ENCODE results near the gene RRP1B.
"Not testable (repeated sequence)": the region's sequence is repeated elsewhere in the genome, so short reads cannot be mapped to it uniquely, and the experiment has no call there.

Gene RRP1B

DNA sequence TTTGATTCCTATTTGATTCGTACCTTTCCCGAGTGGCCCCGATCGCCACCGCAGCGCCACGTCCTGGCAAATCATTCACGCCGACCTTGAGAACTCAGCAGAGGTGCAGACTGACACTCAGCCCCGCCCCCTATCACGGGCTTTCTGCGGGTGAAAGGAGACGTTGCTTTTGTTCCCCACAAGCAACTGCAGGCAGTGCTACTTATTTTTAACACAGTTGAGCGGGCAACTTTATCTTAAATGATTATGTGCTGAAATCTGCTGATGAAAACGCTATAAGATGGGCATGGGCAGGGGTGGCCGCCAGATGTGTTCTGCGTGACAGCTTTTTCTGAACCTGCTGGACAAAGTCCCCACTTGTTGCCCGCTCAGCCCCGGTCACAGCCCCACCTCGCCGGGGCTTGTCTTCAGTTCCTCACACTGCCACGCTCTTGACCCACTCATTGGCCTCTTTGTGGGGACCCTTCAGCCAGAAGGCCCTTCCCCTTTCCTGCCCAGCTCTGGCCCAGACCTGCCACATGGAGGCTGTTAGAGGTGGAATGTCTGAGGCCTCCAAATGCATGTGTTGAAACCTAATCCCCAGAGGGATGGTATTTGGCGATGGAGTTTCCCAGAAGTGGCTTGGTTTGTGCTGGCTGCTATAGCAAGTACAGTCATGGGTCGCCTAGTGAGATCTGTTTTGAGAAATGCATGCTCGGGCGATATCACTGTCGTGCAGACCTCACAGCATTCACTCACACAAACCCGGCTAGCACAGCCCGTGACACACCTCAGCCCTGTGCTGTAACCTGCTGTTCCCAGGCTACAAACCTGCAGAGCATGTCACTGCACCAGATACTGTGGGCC is 43.9 kb downstream of the RRP1B start:
- Histone ChIP-seq H3K27me3 (no peaks in the 10 kb centered on the region), H3K9me3 (no peaks in the 10 kb centered on the region), H3K27ac (peak overlapping the region; percentile 62 to 75), H3K36me3 (no peaks in the 10 kb centered on the region), H3K4me1 (peaks cover 0 to 43% (median 30%) of the 10 kb centered on the region in 4 donors), H3K4me3 (peak overlapping the region in 1 of 2 donors; percentile 5)
- TF ChIP-seq, protein P1, sequence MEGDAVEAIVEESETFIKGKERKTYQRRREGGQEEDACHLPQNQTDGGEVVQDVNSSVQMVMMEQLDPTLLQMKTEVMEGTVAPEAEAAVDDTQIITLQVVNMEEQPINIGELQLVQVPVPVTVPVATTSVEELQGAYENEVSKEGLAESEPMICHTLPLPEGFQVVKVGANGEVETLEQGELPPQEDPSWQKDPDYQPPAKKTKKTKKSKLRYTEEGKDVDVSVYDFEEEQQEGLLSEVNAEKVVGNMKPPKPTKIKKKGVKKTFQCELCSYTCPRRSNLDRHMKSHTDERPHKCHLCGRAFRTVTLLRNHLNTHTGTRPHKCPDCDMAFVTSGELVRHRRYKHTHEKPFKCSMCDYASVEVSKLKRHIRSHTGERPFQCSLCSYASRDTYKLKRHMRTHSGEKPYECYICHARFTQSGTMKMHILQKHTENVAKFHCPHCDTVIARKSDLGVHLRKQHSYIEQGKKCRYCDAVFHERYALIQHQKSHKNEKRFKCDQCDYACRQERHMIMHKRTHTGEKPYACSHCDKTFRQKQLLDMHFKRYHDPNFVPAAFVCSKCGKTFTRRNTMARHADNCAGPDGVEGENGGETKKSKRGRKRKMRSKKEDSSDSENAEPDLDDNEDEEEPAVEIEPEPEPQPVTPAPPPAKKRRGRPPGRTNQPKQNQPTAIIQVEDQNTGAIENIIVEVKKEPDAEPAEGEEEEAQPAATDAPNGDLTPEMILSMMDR (IDR thresholded peaks at IDR 0.05): no peak
- intact Hi-C loops (cut with DNase I; ENCODE audit: low total_unique reads): no loop called here
- DNase-seq: no peak

GRCh38 chr21:43707462-43707861 is 48.1 kb downstream of the RRP1B start:
- Histone ChIP-seq H3K9me3 (no peaks in the 10 kb centered on the region), H3K4me1 (peaks cover 0 to 25% (median 21%) of the 10 kb centered on the region in 4 donors), H3K4me3 (no peak overlapping the region), H3K27me3 (no peaks in the 10 kb centered on the region), H3K27ac (no peak overlapping the region), H3K36me3 (no peaks in the 10 kb centered on the region)
- no peak for DNase-seq
- intact Hi-C loops (cut with DNase I; ENCODE audit: low total_unique reads): no loop called here
- TF ChIP-seq, protein P1 (IDR thresholded peaks at IDR 0.05): no peak

GRCh38 chr21:43708745-43709381 is 49.5 kb downstream of the RRP1B start:
- Histone ChIP-seq H3K27me3 (no peaks in the 10 kb centered on the region), H3K27ac (no peak overlapping the region), H3K4me3 (no peak overlapping the region), H3K9me3 (no peaks in the 10 kb centered on the region), H3K36me3 (no peaks in the 10 kb centered on the region), H3K4me1 (peaks cover 0 to 22% (median 14%) of the 10 kb centered on the region in 4 donors)
- TF ChIP-seq, protein P1 (IDR thresholded peaks at IDR 0.05): no peak
- DNase-seq: no peak
- intact Hi-C loops (cut with DNase I; ENCODE audit: low total_unique reads): no loop called here

DNA sequence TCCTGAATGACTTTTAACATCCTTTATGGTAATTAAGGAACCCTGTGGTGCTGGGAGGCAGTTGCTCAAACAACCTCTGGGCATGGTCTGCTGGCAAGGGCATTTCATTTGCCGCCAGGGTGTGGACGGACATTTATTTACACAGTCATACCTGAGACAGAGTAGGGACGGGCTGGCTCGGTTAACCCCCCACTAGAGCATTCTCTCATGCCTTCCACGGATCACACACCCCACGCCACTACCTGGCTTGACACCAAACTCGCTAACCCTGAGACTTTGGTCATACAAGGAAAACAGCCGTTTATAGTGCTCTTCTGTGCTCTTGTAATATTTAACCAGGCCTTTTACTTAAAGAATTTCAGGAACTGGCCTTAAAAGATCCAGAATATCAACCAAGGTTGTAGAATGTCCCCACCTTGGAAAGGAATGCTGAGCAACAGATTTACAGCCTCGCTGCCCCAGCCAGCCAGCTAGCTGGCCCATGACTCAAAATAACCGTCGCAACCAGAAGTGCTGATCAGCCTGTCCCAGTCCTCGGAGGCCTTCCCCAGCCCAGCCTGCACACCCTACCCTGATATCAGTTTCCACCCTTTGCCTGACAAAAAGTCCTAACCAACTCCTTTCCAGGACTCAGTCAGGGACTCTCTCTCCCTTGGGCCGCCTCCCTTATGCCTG is 53.0 kb downstream of the RRP1B start:
- Histone ChIP-seq H3K36me3 (no peaks in the 10 kb centered on the region), H3K9me3 (no peaks in the 10 kb centered on the region), H3K4me1 (peaks cover 0 to 18% (median 12%) of the 10 kb centered on the region in 4 donors), H3K27me3 (no peaks in the 10 kb centered on the region), H3K4me3 (no peak overlapping the region), H3K27ac (peak overlapping the region; percentile 64 to 68)
- DNase-seq: no peak
- intact Hi-C loops (cut with DNase I; ENCODE audit: low total_unique reads): no loop called here
- TF ChIP-seq, protein P1 (IDR thresholded peaks at IDR 0.05): no peak

DNA sequence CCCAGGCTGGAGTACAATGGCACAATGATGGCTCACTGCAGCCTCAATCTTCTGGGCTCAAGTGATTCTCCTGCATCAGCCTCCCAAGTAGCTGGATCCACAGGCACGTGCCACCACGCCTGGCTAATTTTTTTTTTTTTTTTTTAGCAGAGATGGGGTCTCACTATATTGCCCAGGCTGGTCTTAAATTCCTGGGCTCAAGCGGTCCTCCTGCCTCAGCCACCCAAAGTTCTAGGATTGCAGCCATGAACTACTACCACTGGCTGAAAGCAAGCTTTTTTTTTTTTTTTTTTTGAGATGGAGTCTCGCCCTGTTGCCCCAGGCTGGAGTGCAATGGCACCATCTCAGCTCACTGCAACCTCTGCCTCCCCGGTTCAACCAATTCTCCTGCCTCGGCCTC is 53.8 kb downstream of the RRP1B start:
- H3K36me3 ChIP-seq; DNase-seq; H3K4me3 ChIP-seq; H3K27me3 ChIP-seq; intact Hi-C loops (cut with DNase I; ENCODE audit: low total_unique reads); H3K9me3 ChIP-seq: not testable (repeated sequence)
- H3K27ac ChIP-seq: peak overlapping the region; percentile 64 to 68
- H3K4me1 ChIP-seq: peaks cover 0 to 20% (median 13%) of the 10 kb centered on the region in 4 donors
